NK-92 (cell line): Measurements from ENCODE around the gene NDN.
"Not testable (repeated sequence)": the region's sequence is repeated elsewhere in the genome, so short reads cannot be mapped to it uniquely, and the experiment has no call there.

ENCODE experiments used
- DNase-seq: peaks from one replicate; lab custom pipeline; 2025; ENCODE audit not compliant: unreplicated experiment; lab: John Stamatoyannopoulos, UW

The NDN gene

GRCh38 chr15:23687143-23687470, at the start of gene NDN:
Gene NDN (minus strand): TSS chr15:23687305. CDS start chr15:23687217, 88 bp downstream.
- DNase-seq: no peak

- DNase-seq: no peak
These were observed 49.0 kb upstream of the NDN start for GRCh38 chr15:23736033-23736673.

GRCh38 chr15:23734862-23735261, 47.8 kb upstream of the NDN start:
- no peak for DNase-seq

GRCh38 chr15:23713874-23714656, 27.0 kb upstream of the NDN start:
- DNase-seq: not testable (repeated sequence)

GRCh38 chr15:23708332-23708731, 21.2 kb upstream of the NDN start:
- DNase-seq: no peak

- DNase-seq: no peak
These were observed 8.2 kb upstream of the NDN start for GRCh38 chr15:23695282-23695681.

- no peak for DNase-seq
These were observed 7.5 kb upstream of the NDN start for GRCh38 chr15:23694592-23694991.

GRCh38 chr15:23690450-23690852, 3.3 kb upstream of the NDN start:
- no peak for DNase-seq

GRCh38 chr15:23690015-23690414, 2.9 kb upstream of the NDN start:
- DNase-seq: no peak

- no peak for DNase-seq
These were observed 501 bp downstream of the NDN start for GRCh38 chr15:23686466-23687142.

- no peak for DNase-seq
These were observed 15.6 kb downstream of the NDN start for GRCh38 chr15:23671481-23671880.

- no peak for DNase-seq
These were observed 16.1 kb downstream of the NDN start for GRCh38 chr15:23670970-23671369.

- DNase-seq: no peak
These were observed 23.9 kb downstream of the NDN start for GRCh38 chr15:23663232-23663631.

GRCh38 chr15:23648920-23649515, 38.1 kb downstream of the NDN start:
- no peak for DNase-seq

- DNase-seq: no peak
These were observed 39.4 kb downstream of the NDN start, which contains the start of gene MAGEL2 for GRCh38 chr15:23647421-23648370. Gene MAGEL2 (minus strand): TSS chr15:23647867. CDS start chr15:23647742, 125 bp downstream.

GRCh38 chr15:23647001-23647295, 40.2 kb downstream of the NDN start:
- DNase-seq: no peak

GRCh38 chr15:23646165-23647000, 40.7 kb downstream of the NDN start:
- DNase-seq: no peak

GRCh38 chr15:23645371-23646164, 41.5 kb downstream of the NDN start:
- no peak for DNase-seq

GRCh38 chr15:23644829-23645228, 42.3 kb downstream of the NDN start:
- no peak for DNase-seq
